ELF-1 (cell line): ENCODE measurements around the gene GRPEL1.

Experiments used
- DNase-seq: peaks from one replicate; pipeline ENCODE4 v3.0.0-alpha.2; 2016; ENCODE audit warnings: low read depth, low spot score

The GRPEL1 gene

DNA sequence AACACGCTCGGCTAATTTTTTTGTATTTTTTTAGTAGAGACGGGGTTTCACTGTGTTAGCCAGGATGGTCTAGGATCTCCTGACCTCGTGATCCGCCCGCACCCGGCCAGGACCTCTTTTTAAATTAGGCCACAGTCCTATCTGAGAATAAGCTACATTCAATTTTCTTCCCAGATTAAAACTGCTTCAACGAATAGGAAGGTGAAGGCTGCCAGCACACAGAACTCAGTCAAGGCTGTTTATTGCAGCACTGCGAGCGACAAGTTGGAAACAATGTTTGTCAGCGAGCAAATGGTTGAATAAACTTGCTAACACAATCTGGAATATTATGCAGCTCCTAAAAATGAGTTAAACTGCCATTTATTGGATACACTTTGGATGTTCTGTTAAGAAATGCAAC is 1.9 kb downstream of the GRPEL1 start:
- no peak for DNase-seq

DNA sequence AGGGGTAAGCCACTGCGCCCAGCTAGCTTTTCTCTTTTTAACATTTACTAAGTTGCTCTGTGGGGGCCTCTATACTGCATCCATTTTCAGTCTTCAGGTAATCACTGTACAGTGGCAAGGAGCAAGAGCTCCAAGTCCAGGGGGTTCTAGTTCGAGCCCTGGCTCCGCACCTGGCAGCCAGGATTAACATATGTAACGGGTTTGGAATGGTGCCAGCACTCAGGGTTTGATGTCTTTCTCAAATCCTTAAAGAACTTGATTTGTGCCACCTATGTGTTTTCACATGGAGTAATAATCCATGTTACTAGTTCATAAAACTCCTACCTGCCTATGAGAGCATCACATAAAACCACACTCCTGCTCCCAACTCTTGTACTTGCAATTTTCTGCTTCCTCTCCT is 4.5 kb downstream of the GRPEL1 start:
- no peak for DNase-seq

DNA sequence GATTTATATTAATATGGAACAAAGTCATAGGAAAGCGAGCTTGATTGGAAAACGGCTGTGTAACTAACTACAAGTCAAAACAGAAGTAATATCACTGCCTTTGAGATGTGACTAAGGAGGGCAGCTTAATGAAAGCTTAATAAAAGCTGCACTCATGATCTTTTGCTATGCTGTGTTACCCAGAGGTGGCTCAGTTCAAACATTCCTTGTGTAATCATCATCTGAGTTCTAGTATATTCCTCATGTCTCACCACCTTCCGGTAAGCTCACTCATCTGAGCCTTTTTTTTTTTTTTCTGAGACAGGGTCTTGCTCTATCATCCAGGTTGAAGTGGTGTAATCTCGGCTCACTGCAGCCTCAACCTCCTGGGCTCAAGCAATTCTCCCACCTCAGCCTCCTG is 5.0 kb downstream of the GRPEL1 start:
- no peak for DNase-seq

DNA sequence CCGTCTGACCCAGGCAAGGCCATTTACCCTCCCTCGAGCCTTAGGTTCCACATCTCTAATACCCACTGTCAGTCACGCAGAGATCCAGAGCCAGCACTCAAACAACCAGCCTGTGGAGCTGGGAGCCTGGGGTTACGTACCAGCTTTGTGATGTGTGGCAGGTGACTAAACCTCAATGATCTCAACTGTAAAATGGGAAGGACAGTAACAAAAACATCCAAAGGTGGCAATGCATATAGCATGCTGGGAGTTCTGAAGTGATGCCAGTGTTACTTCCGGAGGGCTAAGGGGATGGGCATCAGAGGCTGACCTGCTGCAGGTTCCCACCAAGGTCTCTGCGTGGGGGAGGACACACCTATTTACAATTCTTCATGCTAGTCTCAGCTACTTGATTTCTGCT is 6.0 kb downstream of the GRPEL1 start:
- DNase-seq = no peak

DNA sequence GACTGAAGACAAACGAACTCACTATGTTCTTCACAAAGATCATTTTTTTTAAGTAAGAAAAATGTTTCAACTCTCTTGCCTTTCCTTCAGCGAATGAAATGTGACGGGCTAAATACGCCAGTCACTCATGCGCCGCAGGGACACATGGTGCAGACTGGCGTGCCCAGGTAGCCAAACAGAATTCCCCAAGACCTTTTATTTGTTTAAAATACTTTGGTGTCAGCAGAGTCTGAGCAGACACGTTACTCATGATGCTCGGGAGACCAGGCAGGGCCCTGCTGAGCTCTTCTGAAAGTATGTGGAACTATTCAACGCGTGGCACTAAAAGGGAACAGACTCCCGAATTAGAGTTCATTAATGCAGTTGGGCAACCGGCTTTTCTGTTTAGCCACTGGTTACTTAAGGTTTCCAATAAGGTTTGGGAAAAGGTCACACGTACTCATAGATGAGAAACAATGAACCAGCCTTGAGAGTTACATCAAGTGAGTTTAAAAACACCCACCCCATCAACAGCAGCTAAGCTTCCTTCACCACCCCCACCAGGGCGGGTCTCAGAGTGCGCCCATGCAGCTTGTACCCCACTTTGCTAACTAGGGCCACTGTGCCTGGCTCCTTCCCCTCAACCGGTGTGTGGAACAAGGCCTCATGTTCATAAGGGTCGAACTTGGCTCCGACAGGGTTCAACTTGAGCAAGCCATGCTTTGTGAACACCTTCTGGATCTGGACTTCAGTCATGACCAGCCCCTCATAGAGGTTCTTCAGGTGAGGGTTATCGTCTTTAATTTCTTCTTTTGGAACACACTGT is 7.3 kb downstream of the GRPEL1 start:
- DNase-seq = no peak

DNA sequence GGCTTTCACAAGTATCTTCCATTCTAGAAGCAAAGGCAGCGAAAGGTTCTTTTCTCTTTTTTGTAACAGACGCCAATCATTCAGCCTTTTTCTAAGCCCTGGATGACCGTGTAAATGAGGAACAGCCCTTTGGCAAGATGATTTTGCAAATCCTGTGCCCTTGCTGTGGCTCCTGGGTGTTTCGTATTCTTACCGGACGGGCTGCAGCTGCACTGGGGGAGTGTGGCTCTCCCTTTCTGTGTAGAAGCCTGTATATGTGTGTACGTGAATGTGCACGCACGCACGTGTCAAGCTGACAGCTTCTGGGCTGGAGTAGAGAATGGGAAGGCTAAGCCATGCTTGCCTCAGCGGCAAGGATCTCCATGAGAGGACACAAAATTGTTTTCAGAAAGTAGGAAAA is 8.2 kb downstream of the GRPEL1 start:
- no peak for DNase-seq

DNA sequence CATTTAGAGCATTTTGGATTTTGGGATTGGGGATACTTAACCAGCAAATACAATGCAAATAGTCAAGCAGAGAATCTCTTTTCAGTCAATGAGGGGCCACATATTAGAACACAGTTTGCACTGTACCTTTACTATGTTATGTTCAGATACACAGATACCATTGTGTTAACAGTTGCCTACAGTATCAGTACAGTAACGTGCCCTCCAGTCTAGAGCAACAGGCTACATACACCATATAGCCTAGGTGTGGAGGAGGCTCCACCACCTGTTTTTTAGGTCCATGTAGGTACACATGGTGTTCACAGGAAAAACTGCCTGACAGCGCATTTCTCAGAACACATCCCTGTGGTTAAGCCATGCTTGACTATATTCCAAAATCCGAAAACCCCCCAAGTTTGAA is 9.1 kb downstream of the GRPEL1 start:
- DNase-seq = no peak

DNA sequence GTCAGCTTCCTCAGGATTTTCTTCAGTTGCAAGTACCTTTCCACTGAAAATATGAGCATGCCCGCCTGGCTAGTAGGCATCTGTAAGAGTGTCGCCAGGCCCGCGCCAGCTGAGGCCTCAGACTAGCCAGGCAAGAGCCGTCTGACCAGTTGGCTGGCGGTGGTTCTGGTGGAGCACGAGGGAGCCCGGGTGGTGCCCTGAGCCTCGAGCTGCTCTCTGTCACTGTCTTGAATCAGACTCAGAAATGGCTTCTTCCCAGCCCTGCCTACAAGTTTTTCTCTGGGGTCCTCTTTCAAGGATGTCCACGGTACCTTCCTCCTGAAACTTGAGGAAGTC is 11.9 kb downstream of the GRPEL1 start:
- DNase-seq = no peak

DNA sequence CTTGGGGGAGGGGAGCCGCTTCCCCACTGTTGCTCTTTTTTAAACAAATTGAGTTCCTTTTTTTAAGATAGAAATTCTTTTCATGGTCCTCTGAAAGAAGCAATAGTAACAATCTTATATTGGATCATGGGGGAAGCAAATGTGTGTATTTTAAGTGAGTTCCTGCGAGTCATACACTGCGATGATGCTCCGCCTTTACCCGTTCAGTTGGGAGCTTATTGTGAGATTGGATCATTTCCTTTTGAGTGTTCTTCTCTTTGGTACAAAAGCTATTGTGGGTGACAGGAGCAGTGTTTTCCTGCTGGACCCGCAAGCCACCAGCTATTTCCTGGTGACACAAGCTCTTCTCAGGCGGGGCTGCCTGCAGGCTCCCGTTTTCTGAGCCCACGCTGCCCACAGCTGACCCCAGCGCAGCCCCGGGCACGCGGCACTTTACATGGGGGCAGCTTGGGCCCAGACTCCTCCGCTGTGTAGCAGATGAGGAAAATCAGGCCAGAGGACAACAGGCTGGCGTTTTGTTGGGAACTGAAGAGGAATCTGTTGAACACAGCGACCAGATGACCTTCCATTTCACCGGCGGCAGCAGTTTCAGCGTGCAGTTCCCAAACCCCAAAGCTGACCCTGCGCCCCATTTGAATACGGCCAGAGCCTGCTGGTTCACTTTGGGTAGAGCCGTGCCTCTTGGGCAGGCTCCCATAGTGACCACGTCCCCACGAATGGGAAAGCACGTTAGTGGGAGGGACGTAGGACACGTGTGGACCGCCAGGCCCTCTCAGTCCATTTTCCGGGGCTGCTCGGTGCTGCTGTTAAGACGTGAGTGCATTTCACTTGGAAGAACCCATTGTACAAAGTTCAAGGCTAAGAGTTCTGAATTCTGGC is 12.5 kb downstream of the GRPEL1 start:
- DNase-seq = no peak

DNA sequence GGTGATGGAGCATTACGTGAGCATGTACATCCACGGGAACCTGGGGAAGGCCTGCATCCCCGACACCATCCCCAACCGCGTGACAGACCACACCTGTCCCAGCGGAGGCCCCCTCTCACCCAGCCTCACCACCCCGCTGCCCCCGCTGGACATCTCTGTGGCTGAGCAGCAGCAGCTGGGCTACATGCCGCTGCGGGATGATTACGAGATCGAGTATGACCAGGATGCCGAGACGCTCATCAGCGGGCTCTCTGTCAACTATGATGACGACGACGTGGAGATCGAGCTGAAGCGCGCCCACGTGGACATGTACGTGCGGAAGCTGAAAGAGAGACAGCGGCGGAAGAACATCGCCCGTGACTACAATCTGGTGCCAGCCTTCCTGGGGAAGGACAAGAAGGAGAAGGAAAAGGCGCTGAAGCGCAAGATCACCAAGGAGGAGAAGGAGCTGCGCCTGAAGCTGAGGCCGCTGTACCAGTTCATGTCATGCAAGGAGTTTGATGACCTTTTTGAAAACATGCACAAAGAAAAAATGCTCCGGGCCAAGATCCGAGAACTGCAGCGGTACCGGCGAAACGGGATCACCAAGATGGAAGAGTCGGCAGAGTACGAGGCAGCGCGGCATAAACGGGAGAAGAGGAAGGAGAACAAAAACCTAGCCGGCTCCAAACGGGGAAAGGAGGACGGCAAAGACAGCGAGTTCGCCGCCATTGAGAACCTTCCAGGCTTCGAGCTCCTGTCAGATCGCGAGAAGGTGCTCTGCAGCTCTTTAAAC is 13.6 kb downstream of the GRPEL1 start:
- no peak for DNase-seq

DNA sequence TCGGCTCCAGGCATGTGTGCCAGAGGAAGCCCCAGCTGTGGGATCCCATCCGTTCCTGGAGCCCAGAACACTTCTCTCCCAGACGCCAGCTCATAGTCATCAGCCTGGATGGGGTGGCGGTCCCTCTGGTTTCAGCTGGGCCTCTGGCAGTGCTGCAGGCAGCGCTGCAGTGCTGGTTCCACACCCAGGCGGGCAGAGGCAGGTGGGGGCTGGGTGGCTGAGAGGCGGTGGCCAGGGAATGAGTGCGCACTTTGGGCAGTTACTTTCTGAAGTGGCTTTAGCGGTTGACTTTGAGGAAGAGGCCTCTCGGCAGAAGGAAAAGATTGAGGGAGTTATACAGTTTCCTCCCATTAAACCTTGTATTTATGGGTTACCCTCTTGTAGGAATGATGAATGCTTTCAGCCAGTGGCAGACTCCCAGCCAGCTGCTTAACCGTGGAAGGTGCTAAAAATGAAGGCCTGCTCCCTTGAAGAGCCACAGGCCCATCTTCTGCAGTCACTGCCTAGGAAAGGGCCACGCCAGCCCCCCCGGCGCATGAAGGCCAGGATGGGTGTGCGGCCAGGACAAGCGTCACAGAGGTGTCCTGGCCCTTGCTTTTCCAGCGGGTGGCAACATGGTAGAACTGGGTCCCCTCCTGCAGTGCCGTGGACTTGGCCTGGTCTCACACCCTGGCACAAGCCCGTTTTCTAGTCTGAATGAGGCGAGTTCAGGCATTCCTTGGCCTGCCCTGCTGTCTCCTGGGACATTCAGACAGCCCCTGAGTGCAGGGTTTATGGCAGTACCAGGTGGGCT is 14.7 kb downstream of the GRPEL1 start:
- DNase-seq = no peak

DNA sequence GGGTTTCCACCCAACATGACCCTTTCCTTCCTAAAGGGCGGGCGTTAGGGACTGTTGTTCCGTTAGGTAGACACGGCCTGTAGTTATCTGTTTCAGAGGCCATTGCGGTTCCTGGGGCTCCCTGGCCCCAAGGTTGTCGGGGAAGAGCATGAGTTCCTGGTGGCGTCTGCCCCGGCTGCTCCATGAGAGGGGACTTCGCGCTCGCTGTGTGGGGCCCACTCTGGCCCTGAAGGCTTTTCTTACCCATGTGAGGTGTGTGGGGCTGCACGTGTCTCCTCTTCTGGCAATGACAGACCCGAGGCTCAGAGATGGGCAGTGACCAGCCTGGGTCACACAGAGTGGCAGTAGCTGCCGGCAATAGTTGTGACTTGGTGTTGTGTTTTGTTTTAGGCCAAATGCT is 15.6 kb downstream of the GRPEL1 start:
- no peak for DNase-seq

DNA sequence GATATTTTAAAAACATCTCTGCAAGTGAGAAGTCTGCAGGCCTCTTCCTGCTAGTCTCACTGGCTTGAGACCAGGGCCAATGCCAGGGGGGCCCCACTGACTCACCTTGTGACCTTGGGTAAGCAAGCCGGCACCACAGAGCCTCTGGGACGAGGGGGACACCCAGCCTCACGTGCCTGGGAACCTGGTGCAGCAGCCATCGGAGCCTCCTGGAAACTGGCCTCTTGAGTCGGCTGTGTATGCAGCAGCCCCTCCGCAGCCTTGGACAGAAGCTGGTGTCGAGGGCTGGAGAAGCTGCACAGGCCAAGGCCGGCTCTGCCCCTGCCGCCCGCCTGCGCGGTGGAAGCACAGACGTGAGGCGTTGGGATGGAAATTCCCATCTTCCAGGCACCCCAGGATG is 16.0 kb downstream of the GRPEL1 start:
- no peak for DNase-seq

DNA sequence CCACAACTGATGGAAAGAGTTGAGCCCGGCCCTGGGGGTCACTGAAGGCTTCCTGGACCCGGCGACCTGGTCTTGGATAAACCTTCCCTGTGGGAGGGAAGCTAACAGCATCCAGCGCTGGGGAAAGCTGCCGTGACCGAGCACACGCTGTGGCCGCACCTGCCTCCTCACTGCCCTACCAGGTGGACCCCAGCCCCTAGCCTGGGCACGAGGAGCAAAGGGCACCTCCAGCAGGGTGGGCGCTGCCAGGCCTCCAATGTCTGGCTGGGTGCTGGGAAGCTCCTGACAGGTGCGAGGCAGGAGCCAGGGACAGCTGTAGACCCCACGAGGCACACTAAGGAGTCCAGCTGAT is 16.7 kb downstream of the GRPEL1 start:
- DNase-seq = no peak

DNA sequence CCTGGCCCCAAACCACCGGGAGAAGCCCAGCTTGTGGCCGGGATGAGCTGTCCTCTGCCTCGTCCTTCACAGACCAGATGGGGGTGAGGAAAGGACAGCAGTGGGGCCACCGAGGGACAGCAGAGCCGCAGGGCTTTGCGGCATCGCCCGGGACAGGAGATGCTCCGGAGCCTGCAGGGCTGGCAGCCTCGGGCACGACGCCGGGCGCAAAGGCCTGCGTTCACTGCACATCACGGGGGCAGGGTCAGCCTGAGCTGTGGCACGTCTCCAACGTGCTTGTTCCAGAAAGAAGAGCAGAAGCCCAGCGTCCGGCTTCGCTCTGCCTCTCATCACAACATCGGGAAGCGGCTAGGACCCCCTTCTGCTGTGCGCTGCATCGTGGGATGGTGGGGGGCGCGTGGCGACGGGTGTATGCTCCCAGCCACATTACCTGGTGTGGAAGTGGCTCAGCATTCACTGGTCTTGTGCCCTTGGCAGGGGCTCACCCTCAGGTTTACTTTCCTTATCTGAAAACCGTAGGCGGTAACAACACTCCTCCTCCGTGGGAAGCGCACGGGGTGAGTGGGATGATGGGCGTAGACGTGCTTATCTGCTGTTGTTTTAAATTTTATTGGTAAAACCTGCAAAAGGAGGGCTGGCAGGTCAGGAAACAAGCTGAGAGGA is 17.3 kb downstream of the GRPEL1 start:
- DNase-seq = no peak

DNA sequence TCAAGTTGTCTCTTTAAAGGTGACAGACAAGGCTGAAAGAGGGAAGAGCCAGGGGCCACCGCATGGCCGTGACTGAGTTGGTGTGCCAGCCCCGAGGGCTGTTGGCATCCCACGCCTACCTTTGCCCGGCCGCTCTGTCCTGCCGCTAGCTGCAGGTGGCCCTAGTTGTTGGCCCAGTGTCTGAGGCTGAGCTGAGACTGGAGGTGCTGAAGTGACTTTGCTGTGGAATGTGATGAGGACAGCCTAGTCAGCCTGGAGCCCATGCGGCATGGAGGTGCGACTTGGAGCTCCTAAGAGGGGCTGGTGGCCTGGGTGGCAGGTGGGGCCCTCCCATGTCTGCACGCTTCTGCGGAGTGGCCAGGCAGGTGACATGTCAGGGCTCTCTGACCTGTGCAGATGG is 18.1 kb downstream of the GRPEL1 start:
- DNase-seq = peak; percentile 18

DNA sequence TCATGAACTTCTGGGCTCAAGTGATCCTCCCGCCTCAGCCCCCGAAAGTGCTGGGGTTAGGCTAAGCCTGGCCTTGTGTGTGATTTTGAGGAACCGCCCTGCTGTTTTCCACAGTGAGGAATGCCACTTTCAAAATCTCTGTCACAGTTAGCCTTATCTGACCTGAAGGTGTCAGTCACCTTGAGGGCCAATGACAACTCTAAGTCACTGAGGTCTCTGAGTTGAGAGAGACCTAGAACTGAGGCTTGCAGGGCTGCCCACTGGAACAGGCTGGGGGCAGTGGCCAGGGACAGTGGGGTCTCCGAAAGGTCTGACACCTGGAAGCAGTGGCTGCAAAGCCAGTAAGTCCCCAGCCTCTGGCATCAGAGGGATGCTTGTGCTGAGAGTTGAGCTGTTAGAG is 18.6 kb downstream of the GRPEL1 start:
- DNase-seq = no peak

DNA sequence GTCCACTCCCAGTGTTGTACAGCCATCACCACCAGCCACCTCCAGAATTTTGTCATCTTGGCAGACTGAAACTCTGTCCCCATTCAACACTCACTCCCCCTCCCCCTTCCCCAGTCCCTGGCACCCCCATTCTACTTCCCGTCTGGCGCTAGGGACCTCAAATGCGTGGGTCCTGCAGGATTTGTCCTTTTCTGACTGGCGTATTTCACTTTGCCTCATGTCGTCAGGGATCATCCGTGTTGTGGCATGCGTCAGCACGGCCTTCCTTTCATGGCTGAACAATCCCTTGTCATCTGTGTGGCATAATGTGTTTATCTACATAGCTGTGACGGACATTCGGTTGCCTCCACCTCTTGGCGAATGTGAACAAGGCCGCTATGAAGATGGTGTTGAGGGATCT is 19.2 kb downstream of the GRPEL1 start:
- no peak for DNase-seq

DNA sequence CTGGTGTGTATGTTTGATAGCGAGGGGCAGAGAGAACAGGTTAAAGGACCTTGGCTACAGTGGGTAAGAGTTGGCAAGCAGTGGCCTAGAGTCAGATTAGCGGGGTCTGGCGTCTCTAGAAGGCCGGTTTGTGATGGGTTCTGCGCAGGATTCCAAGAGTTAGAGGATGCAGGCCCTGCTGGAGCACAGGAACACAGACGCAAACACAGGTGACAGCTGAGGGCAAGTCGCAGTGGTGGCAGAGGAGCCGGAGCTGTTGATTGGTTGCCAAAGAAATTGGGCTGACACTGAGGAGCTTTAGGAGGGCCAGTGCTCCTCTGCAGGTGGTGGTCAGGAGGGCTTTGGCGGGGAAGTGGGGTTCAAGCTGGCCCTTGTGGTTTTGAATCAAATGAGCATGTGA is 20.9 kb downstream of the GRPEL1 start:
- DNase-seq = no peak

DNA sequence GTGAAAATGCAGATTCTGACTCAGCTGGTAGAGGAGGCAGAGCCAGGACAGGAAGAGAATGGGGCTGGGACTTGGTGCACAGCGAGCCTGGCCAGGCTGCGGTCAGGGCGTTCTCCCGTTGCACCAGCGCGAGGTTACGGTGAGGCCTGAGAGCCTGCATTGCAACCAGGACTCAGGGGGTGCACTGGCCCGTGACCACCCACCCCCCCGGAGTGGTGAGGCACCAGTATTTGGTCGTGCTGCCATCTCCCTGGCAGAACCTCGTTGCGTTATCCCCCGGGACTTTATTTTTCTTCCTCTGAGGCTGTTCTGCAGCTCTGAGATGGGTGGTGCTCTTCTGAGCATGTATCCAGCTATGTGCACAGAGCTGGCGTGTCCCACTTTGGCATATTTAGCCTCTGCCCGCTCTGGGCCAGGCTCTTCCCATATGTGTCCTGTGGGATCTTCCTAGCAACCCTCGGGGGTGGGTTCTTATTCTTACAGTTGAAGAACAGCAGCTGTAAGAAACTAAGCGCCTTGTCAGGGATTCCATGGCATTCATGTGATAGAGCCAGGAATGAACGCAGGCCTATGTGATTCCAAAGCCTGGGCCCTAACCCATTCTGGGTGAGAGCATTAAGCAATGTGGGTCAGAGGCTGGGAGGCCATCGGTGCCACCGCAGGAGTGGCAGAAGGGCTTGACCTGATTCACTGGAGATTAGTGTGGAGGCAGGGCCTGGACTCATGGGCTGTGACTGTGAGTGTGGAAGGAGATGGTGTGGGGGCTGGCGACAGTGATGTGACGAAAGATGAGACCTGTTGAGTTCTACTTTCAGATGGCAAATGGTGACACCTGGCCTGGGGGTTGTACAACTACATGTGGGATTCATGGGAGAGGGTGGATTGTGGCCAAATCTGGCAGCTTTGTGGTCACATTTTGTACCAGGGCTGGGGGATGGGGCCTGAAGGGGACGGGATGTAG is 21.6 kb downstream of the GRPEL1 start:
- DNase-seq = no peak
